AG20443 (cell line): Measurements from ENCODE around the gene PPARGC1A.
A peak's percentile ranks its signal among the peaks of the same experiment; 100 is the strongest.

Experiments used
- DNase-seq: peaks from one replicate; pipeline ENCODE4 v3.0.0; 2012; ENCODE audit warnings: low spot score, mixed read lengths

Gene PPARGC1A

DNA sequence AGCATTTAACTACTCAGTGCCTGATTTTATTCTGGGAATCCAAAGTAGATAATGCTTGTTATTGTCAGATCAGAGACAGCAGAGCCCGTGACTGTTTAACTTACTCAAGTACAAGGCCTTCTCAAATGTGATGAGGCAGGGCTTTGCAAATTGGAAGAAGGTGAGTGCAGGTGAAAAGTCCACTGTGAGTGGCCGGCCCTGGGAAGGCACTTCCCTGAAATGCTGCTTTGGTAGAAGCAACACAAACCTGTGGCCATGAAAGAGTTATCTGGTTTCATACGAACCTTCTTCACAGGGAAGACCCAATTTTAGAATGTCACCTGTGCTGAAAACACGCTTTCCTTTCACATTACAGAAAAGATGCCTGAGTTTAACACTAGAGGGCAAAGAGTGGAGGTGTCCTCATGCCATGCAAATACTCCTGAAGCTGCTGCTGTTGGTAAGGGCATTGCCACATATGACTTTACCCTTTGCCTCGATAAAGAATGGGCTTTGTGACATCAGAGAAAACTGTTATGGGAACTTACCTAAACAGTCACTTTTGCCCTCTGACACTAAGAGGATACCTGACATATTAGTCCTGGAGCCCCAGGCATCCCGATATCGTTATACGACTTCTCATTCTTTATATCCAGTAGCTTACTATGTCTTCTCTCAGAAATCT is 8.0 kb downstream of the PPARGC1A start:
- no peak for DNase-seq

DNA sequence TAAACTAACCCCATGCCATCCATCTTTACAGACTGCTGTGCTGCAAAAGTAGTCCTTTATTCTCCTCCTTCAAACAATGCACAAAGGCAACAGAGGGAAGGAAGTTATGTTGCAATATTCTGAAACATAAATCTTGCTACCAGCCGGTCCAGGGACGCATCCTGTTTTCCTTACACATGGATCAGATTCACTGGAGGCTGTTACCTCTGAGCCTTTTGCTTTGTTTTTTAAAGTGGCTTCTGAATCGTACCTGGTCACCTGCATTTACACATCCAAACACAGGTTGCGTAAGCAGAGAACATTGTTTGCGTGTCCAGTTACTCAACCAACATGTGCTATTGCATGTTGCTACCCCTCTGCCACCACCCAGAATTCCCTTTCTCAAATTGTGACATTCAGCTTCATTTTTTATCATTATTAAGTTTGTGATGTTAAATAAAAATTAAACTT is 8.8 kb downstream of the PPARGC1A start:
- no peak for DNase-seq

DNA sequence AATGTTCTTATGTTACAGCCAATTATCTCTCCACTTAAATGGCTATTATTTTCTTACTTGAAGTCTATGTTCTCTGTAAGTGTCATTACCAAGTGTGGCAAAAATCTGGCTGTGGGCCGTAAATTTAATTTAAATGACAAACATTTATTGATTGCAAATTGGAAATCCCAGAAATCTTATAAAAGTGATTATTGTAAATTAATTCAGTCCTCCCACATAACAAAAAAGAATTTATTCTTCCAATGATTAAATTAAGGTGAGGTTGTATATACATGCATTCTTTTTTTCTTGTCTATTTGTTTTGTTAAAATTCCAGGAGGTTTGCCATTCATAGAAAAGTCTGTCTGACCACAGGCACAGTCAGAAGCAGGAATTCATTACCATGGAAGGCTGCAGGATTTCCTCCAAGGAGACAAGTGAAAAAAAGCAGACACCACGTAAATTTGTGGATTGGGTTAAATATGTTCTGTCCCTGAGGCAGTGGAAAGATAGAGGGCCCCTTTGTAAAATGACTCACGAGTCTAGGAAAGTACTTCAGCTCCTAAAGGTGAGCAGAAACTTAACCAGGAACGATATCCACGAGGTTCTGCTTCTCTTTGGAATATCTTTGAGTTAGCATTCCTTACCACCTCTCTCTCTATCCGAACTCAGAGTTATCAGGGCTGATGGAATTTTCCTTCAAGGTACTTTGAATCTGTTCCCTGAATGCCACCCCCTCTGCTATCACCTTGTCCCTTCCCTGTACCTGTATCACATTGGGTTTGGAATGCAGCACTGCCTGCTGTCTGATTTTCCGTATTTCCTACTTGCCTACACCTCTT is 10.7 kb downstream of the PPARGC1A start:
- DNase-seq: peak; percentile 18

DNA sequence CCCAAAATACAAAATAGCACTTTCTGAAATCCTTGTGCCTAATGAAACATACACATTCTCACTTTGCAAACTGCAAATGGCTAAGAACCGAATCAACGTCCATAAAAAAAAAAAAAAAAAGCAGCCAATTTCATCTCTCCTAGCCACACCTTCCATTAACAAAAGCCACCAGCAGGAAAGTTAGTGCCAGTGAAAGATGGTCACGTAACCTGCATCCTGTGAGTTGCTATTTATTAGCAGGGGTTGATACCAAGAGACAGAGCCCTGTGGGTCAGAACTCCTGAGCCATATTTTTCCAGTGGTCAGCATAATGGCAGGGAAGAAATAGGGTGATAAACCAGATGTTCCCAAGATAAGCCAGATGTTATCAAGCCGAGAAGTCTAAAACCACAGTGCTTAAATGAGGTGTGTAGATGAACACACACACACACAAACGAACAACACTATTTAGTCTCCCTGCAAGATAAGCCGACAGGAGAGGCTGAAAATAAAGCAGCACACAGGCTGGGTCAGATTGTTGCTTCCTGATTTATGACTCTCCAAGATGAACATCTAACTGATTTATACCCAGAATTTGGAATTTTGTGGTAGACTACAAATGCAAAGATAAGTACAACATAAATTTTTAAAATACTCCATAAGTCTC is 11.5 kb downstream of the PPARGC1A start:
- DNase-seq: no peak

DNA sequence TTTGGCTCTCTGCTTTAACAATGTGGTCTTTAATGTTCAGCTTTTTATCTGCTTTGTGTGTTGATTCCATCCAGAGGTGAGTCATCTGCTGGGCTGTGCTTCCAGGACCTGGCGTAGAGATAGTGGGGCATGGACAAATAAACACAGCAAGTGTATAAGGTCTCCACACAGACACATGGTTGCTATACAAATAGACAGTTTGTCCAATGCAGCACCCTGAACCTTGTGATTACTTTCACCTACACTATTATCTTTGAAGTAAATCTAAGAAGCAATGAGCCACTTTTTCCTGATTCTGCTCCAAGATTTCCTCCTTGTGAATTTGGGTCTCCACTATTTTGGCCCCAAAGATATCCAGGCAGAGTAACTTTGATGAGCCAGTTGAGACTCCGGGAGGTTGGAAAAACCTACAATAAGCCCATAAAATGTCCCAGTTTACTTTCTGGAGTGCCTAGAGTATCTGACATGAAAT is 12.1 kb downstream of the PPARGC1A start:
- peak; percentile 19 for DNase-seq

DNA sequence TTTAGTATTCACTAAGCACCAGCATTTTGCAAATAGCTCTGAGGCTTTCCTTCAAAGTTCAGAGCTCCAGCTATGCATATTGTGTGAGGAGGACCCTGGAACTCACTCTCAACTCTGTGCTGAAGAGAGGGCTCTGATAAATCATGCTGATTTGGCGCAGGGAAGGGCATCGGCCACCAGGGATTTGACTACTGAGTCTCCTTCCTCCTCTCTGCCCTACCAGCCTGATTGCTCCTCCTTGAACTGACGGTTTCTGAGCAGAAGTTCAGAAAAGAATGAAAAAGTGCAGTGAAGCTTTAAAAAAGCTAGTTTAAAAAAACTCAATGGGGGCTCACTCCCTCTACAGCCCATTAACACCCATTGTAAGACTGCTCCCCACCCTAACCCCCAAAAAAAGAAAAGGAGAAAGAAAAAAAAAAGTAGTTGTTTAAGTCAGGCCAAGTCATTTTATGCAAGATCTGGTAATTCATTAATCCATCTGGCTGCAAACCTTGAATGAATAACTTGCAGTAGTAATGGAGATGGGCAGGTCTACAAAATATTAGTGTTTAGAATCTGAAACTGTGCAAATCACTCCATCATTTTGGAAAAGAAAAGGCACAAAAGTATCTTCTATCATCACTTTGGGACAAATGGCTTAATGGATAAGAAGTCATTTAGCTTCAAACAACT is 13.3 kb downstream of the PPARGC1A start:
- no peak for DNase-seq

DNA sequence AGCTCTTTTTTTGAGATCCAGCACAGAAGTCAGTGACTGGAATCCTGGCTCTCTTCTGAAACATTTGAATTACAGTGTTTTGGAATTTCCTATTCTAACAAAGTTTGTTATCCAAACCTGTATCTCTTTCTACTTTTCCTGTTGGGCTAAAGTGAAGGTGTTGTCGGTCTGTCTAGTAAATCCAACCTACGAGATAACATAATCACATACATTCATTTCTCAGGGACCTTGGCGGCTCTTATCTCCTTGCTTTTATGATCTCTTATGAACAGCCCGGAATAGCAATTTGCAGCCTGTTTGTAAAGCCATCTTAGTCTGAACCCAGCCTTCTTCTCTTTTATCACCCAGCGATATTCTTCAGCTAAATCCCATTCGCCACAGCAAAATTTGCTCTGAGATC is 14.5 kb downstream of the PPARGC1A start:
- DNase-seq: no peak

DNA sequence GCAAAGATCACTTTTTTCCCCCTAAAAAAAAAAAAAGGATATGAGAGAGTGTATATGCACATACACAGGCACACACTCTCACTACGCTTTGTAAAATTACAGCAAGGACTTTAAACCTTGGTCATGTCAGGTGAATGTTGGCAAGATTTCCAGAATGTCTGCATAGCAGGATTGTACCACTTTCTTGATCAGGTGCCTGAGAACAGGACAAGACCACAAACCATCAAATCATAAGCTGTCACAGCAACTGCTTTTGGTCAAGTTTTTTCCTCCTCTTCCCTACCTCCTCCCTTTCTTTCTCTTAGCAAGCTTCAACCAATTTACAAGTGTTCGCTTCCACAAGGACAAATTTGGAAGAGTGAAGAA is 15.3 kb downstream of the PPARGC1A start:
- DNase-seq: no peak

DNA sequence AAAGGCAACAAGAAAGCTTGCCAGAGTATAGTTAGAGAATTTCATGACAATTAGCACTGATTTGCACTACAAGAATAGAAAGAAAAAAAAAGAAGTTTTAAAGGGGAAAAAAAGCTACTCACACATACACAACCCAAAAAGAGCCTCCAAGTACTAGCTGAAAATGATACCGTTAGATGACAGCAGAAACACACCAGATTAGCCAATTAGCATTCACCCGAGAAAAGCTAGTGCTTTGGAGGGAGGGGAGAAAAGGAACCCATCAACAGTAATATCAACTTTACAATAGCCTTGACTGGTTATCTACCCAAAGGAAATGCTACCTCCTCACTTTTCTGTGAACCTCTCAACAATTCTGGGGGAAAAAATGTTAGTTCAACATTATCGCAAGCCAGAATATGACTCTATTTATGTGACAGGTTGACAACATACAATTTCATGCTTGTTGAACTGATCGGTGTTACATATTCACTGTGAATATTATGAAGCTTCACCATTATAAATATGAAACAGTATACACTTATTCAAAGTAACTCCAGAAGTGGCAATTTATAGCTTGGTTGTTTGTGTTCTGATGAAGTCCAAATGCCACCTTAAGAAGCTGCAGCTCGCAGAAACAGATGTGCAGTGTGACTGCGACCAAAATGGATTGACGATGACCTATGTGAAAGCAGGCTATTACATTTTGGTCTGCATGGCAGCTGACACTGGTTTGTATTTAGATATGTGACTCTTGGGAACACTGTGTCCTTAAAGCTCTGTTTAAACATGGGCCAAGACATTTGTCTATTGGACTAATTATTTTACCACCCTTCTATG is 15.9 kb downstream of the PPARGC1A start:
- no peak for DNase-seq

DNA sequence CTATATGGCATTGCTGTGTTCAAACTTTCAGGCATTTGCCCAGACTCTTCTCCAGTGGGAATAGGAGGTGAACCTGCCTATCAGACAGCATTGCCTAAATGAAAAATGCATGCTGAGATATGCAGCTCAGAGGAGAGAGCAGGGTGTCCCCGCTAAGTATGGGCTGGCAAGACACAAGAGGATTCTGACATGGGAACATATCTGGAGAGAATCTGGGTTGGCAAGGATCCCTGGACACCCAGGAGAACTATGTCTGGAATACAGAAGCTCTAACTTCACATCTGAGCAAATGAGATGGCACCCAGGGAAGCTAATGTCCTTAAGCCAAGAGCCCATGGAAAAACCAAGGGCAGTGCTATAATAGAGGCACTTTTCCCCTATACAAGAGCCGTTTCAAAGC is 18.4 kb downstream of the PPARGC1A start:
- DNase-seq: no peak

DNA sequence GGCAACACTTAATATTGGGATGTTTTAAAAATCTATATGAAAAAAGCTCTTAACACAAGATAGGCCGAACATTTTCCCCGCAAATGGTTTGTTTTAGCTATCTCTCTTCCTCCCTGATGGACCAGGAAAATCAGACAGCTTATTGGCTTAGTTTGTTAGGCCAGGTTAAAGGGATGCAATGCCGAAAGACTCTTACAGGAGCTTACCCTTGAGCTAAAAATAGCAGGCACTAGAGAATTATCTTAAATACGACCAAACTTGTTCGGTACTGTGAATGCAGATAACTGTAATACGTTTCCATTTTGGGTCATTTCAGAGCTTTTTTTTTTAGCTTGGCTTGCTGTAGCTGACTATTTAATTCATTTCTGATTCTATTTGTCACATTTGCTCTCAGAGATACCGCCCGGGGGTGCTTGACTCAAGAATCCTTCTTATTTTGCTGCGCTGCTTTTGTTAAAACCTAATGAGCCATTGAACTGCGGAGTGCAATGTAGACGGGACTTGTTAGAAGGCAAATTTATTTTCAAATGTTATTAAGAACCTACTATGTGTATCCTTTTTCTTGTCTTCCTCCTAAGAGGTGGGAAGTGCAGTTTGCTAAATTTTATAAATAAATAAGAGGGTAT is 23.3 kb downstream of the PPARGC1A start:
- no peak for DNase-seq

DNA sequence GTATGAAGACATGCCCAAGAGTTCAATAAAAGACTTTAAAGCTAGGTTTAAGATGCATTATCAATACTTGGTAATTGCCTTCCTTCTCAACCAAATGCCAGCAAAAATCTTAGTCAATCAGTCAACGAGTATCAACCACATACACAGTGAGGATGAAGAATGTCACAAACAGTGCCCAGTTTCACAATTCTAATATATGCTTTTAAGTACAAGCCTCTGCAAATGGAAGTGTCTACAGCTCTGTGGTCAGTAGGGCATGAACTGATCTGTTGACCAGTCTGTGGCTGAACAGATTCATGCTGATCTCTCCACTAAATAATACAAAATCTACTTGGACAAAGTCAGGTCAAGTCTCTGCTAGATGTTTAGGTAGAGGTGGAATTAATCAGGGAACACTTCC is 27.9 kb downstream of the PPARGC1A start:
- DNase-seq: no peak

DNA sequence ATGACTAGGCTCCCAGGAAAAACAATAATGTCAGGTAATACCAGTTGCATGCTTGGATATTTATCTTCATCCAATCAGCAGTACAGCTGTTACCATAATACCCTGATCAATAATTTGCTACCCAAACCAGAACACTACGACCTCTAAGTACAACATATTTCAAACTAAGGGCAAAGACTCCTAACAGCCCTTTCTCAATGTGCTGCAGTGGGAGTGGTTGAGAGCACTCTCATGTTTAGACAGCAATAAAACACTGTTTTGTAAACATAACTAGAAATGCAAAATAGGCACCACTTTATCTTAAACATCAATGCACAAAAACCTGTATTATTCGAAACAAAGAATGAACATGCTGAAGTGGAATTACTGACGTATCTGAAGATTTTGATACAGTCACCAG is 28.9 kb downstream of the PPARGC1A start:
- DNase-seq: no peak

DNA sequence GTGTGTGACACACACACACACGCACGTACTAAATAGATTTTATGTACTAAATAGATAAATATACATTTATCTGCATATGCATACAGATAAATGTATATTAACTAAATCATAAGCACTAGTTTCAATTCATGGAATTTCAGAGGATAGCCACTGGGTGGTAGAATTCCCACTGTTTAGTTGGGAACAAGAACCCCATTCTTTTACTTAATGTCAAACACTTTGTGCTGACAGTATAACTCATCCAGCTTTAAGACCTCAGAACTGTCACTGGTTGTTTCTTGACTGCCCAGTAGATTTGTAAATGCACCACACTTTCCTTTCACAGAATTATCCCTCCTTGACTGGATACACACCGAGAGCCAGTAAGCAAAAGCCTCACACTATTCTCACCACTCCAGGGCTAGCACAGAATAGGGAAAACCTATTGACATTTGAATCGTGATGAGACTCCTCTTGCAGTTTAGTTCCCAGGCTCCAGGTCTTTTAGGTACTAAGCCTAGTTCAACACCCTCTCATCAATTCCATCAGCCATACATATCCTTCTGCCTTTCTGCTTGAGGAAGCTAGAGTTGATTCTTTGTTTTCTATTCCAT is 32.4 kb downstream of the PPARGC1A start:
- no peak for DNase-seq

DNA sequence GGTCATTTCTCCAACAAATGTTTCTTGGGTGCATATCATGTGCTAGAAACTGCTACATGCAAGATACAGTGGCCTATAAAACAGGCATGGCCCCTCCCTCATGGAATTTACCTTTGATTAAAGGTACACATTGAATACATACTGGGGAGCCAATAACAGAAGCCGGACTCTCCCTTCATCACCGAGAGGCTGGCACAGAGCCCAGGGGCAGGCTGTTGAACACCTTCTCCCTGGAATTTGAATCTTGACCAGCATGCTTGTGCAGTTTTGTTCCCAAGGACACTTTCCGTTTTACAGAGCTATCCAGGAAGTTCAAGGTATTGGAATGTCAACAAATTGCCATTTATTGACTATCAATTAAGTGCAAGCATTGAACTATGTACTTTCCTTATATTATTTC is 33.2 kb downstream of the PPARGC1A start:
- no peak for DNase-seq

DNA sequence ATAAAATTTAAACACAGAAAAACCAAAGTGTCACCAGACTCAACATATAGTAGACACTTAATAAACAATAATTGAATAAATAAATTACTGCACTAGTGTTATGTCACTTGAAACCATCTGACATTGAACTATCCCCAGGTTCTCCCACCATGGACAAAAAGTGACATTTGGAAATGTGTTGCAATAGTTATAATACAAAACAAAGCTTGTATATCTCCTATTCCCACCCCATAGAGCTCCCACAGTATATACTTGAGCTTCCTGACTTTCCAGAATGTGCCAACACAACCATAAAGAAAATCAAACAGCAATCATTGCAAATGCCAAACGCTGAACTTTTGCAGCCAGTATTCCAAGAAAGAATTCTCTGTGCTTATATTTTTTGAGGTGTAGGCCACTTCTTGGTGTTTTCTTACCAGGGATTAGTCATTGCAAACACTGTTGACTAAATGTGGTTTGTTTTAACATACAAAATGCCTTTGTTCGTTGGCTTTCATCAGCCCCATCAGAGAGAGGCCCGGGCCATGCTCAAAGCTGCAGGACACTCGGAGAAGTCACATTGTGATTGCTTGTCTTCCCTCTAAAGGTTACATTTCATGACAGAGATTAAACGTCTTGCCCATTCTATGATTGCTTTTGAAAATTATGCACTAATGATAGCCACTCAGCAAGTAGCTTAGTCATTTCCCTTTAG is 33.8 kb downstream of the PPARGC1A start:
- peak; percentile 46 for DNase-seq

DNA sequence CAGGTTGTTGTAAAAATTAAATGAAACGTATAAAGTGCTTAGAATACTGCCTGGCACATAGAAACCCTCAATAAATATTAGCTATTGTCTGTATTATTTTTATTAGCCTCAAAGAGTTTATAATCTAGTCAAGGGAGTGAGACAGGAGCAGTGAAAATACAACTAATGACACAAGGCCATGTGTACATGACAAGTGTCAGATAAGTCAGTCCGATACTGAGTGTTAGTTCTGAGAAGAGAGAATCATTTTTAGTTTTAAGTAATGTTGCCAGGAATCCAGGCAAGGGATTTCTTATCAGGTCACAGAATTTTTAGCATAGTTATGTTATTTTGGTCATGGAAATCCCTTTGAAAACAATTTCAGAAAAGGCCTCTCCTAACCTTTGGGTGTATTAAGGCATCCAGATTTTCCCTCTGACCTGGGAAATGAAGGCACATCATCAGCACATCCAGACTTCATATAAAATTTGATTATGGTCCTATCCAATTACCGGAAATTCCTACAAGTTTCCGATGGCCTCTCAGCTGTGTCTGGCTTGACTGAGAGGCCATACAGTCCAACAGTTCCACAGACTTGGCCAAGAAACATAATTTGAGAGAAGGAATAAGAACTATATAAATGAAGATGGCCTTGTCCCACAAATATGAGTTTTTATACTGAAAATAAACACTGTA is 35.7 kb downstream of the PPARGC1A start:
- no peak for DNase-seq

DNA sequence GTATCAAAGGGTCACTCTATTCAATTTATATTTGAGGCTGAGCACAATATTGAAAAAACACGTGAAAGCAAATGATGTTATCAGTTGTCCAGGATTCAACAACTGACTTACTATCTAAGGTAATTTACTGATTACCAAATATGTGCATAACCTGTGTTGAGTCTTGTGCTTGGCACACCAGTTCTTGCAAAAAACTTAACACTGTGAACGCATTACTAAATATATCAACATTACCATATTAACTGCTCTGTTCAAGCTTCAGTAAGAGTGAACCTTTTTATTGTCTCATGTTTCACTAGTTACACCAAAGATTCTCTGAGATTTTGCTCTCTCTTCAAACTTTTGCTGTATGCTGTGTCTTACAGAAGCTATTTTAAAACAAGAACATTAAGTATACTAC is 38.4 kb downstream of the PPARGC1A start:
- DNase-seq: no peak

DNA sequence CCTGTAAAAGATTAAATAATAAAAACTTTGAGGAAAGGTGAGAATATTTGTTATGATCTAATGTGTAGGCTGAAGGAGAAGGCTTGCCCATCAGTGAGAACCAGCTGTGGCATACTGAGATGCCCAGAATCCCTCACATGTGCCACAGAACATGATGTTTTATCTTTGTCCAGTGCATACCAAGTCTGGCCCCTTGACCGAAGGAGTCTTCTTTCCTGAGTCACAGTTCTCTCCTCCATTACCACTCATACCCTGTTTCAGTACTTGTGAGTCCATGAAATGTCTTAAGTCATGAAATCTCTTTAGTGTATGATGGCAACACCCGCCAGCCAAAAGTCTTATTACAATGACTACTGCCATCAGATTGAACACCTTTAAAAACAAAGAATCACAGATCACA is 42.7 kb downstream of the PPARGC1A start:
- DNase-seq: no peak

DNA sequence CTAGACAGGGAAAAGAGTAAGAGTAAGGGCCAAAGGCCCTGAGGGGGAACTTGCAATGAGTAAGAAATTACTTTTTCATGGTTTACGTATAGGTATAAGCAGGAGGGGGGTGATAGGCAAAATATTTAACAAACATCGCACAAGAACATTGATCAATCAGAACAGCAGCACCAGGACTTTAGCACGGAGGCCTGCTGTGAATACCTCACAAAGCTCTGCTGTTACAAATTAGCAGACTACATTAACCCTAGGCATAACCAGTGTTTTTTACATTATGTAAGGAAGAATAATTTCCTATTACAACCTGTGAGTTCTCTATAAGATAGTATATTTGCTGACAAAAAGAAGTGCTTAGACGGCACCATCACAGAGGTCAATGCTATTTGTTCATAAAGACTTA is 44.9 kb downstream of the PPARGC1A start:
- DNase-seq: no peak
